ENCODE measurements around the gene GORAB. TPM values are rescaled to one million over a fixed set of nuclear protein-coding genes. Genes with fewer than 3 reads are reported as not detected.

Gene GORAB
- total and polyA plus RNA-seq, 2 of the 13 experiments (the other 11 are each of a cell fraction or from before 2014, with no cell fraction given), result 6.6 to 9.2 TPM

DNA sequence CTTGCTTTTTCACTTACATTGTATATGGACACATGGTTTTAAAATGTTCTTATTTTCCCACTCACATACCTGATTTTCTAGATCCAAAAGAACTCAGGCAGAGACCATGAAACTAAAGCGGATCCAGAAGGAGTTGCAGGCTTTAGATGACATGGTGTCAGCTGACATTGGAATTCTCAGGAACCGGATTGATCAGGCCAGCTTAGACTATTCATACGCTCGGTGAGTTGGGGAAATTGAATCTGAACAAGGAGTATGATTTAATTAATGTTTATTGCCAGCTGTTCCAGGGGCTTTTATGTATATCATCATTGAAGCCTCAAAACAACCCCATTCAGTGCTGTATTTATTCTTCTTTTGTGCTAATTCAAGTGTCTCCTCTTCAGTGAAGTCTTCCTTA is 12.7 kb downstream of the GORAB start:
- Histone ChIP-seq H4K20me1 (ENCODE audit: insufficient read depth, low read length) (0 out of 2 replicates have a peak, but pooled peaks cover 3% of the 10 kb centered on the region), H3K79me2 (ENCODE audit: insufficient read depth, low read length) (no peaks in the 10 kb centered on the region), H3K4me3 (replicated peaks in 1 of 3; ENCODE audit: insufficient read depth in 1 of 3, low read depth in 2 of 3, low read length in 3 of 3) (no peak overlapping the region), H3K9me3 (ENCODE audit: low read length) (no peaks in the 10 kb centered on the region), H3K27ac (ENCODE audit: extremely low read length, insufficient read depth, low read length) (no peak overlapping the region), H3K27me3 (ENCODE audit: control insufficient read depth in 1 of 2, insufficient read depth in 2 of 2, low read length in 2 of 2) (no peaks in the 10 kb centered on the region; a peak in 1 of 5 replicates), H3K4me2 (ENCODE audit: low read depth, low read length) (no peak overlapping the region), H3K9ac (ENCODE audit: insufficient read depth, low read depth, low read length) (no peak overlapping the region), H3K4me1 (ENCODE audit: insufficient read depth, low read length) (no peaks in the 10 kb centered on the region), H2AFZ (ENCODE audit: low read length) (no peak overlapping the region), H3K36me3 (replicated peaks in 1 of 2; ENCODE audit: control insufficient read depth in 1 of 2, insufficient read depth in 2 of 2, low read length in 2 of 2) (peaks cover 8 to 48% of the 10 kb centered on the region in 2 experiments)
- ChIA-PET POLR2A (no interaction called here), CTCF (ENCODE audit: low intra/inter-chr PET ratio, low total read pairs) (no interaction called here)
- intact Hi-C loops (cut with micrococcal nuclease; ENCODE audit: unreplicated experiment), result no loop called here
- no TSS peak for BruUV-seq (replicated peaks)
- DNase-seq (ENCODE audit: low spot score) (no peak), ATAC-seq (no peak), FAIRE-seq (no peak)
- TF ChIP-seq GATAD1 (CRISPR knock-in tag; IDR thresholded peaks at IDR 0.05) (no peak), ZNF251 (CRISPR knock-in tag; IDR thresholded peaks at IDR 0.05) (no peak), ZNF33B (CRISPR knock-in tag; IDR thresholded peaks at IDR 0.05) (no peak), ZFP90 (CRISPR knock-in tag; IDR thresholded peaks at IDR 0.05; ENCODE audit: borderline replicate concordance) (no peak), ARNT (IDR thresholded peaks at IDR 0.05) (no peak), ZNF761 (CRISPR knock-in tag; conservative IDR thresholded peaks at IDR 0.05) (no peak), ZFP36L2 (CRISPR knock-in tag; IDR thresholded peaks at IDR 0.05) (no peak), THAP9 (CRISPR knock-in tag; IDR thresholded peaks at IDR 0.05; ENCODE audit: borderline replicate concordance) (no peak), CHCHD3 (CRISPR knock-in tag; IDR thresholded peaks at IDR 0.05) (no peak), ZNF225 (CRISPR knock-in tag; IDR thresholded peaks at IDR 0.05) (no peak), SSRP1 (CRISPR knock-in tag; IDR thresholded peaks at IDR 0.05) (no peak), ZNF75D (CRISPR knock-in tag; IDR thresholded peaks at IDR 0.05; ENCODE audit: borderline replicate concordance) (no peak), ZNF253 (CRISPR knock-in tag; IDR thresholded peaks at IDR 0.05; ENCODE audit: borderline replicate concordance) (no peak), ZNF616 (CRISPR knock-in tag; IDR thresholded peaks at IDR 0.05; ENCODE audit: low read depth) (no peak), ZNF570 (CRISPR knock-in tag; IDR thresholded peaks at IDR 0.05; ENCODE audit: borderline replicate concordance) (no peak)
- TF ChIP-seq, protein P1, sequence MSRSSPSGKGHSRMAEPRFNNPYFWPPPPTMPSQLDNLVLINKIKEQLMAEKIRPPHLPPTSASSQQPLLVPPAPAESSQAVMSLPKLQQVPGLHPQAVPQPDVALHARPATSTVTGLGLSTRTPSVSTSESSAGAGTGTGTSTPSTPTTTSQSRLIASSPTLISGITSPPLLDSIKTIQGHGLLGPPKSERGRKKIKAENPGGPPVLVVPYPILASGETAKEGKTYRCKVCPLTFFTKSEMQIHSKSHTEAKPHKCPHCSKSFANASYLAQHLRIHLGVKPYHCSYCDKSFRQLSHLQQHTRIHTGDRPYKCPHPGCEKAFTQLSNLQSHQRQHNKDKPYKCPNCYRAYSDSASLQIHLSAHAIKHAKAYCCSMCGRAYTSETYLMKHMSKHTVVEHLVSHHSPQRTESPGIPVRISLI (CRISPR knock-in tag; IDR thresholded peaks at IDR 0.05; ENCODE audit: borderline replicate concordance), result no peak
- in situ Hi-C loops (cut with HindIII; ENCODE audit: extremely low pct_ligation_motif_present, low pct_unique_long_range_greater_than_20kb), result no loop called here
- over 99% methylated on average over 4 of the region's 4 CpGs for WGBS (ENCODE audit: low lambda C conversion rate)

Data from HepG2 (cell line).